ENCODE measurements around the gene MOV10. TPM values are rescaled to one million over a fixed set of nuclear protein-coding genes. Genes with fewer than 3 reads are reported as not detected.

The MOV10 gene
- polyA plus RNA-seq, 1 donor from 2014 or later, result 1.4 TPM

GRCh38 chr1:112672009-112672408 is 2.5 kb upstream of the MOV10 start:
- H3K27me3 ChIP-seq (ENCODE audit: insufficient read depth, low read depth, low read length), result no peaks in the 10 kb centered on the region
- TF ChIP-seq TAF1 (IDR thresholded peaks at IDR 0.05; ENCODE audit: low read depth) (no peak), CTCF (IDR thresholded peaks at IDR 0.05; ENCODE audit: poor library complexity, severe bottlenecking) (no peak), POLR2AphosphoS5 (IDR thresholded peaks at IDR 0.05) (no peak), RAD21 (conservative IDR thresholded peaks at IDR 0.05) (no peak), MXI1 (conservative IDR thresholded peaks at IDR 0.05; ENCODE audit: poor library complexity, severe bottlenecking) (no peak), EP300 (conservative IDR thresholded peaks at IDR 0.05; ENCODE audit: poor library complexity, severe bottlenecking) (no peak), EZH2 (IDR thresholded peaks at IDR 0.05; ENCODE audit: borderline replicate concordance, insufficient read depth, low read length, poor library complexity, severe bottlenecking) (no peak), SMC3 (conservative IDR thresholded peaks at IDR 0.05; ENCODE audit: poor library complexity) (no peak)
- TF ChIP-seq, protein P1, sequence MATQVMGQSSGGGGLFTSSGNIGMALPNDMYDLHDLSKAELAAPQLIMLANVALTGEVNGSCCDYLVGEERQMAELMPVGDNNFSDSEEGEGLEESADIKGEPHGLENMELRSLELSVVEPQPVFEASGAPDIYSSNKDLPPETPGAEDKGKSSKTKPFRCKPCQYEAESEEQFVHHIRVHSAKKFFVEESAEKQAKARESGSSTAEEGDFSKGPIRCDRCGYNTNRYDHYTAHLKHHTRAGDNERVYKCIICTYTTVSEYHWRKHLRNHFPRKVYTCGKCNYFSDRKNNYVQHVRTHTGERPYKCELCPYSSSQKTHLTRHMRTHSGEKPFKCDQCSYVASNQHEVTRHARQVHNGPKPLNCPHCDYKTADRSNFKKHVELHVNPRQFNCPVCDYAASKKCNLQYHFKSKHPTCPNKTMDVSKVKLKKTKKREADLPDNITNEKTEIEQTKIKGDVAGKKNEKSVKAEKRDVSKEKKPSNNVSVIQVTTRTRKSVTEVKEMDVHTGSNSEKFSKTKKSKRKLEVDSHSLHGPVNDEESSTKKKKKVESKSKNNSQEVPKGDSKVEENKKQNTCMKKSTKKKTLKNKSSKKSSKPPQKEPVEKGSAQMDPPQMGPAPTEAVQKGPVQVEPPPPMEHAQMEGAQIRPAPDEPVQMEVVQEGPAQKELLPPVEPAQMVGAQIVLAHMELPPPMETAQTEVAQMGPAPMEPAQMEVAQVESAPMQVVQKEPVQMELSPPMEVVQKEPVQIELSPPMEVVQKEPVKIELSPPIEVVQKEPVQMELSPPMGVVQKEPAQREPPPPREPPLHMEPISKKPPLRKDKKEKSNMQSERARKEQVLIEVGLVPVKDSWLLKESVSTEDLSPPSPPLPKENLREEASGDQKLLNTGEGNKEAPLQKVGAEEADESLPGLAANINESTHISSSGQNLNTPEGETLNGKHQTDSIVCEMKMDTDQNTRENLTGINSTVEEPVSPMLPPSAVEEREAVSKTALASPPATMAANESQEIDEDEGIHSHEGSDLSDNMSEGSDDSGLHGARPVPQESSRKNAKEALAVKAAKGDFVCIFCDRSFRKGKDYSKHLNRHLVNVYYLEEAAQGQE (IDR thresholded peaks at IDR 0.05; ENCODE audit: borderline replicate concordance), result no peak
- no peak overlapping the region for H2AFZ ChIP-seq (ENCODE audit: low read depth, low read length)
- no peak overlapping the region for H3K4me3 ChIP-seq (ENCODE audit: low read length)
- no peak overlapping the region for H3K4me2 ChIP-seq (ENCODE audit: low read length)
- H4K20me1 ChIP-seq (ENCODE audit: insufficient read depth), result no peaks in the 10 kb centered on the region
- H3K9me3 ChIP-seq (ENCODE audit: low read length), result no peaks in the 10 kb centered on the region
- H3K9me2 ChIP-seq (ENCODE audit: insufficient read depth, low read length), result no peaks in the 10 kb centered on the region
- peaks cover 5% of the 10 kb centered on the region for H3K36me3 ChIP-seq (ENCODE audit: insufficient read depth, low read length)
- no peaks in the 10 kb centered on the region for H3K79me2 ChIP-seq (replicated peaks; ENCODE audit: insufficient read depth, low read length)
- H3K9ac ChIP-seq (ENCODE audit: low read length), result no peak overlapping the region
- H3K27ac ChIP-seq (ENCODE audit: low read length), result no peak overlapping the region
- H3F3A ChIP-seq (ENCODE audit: insufficient read depth, low read length, poor library complexity, severe bottlenecking), result no peaks in the 10 kb centered on the region

GRCh38 chr1:112672842-112673241 is 1.6 kb upstream of the MOV10 start:
- Histone ChIP-seq H4K20me1 (ENCODE audit: insufficient read depth) (no peaks in the 10 kb centered on the region), H3K9me3 (ENCODE audit: low read length) (no peaks in the 10 kb centered on the region), H2AFZ (ENCODE audit: low read depth, low read length) (no peak overlapping the region), H3F3A (ENCODE audit: insufficient read depth, low read length, poor library complexity, severe bottlenecking) (no peaks in the 10 kb centered on the region), H3K79me2 (replicated peaks; ENCODE audit: insufficient read depth, low read length) (no peaks in the 10 kb centered on the region), H3K36me3 (ENCODE audit: insufficient read depth, low read length) (peaks cover 5% of the 10 kb centered on the region), H3K9me2 (ENCODE audit: insufficient read depth, low read length) (no peaks in the 10 kb centered on the region), H3K4me2 (ENCODE audit: low read length) (no peak overlapping the region), H3K4me3 (ENCODE audit: low read length) (no peak overlapping the region), H3K27me3 (ENCODE audit: insufficient read depth, low read depth, low read length) (no peaks in the 10 kb centered on the region), H3K27ac (ENCODE audit: low read length) (no peak overlapping the region), H3K9ac (ENCODE audit: low read length) (no peak overlapping the region)
- TF ChIP-seq TAF1 (IDR thresholded peaks at IDR 0.05; ENCODE audit: low read depth) (no peak), EZH2 (IDR thresholded peaks at IDR 0.05; ENCODE audit: borderline replicate concordance, insufficient read depth, low read length, poor library complexity, severe bottlenecking) (no peak), POLR2AphosphoS5 (IDR thresholded peaks at IDR 0.05) (no peak), CTCF (IDR thresholded peaks at IDR 0.05; ENCODE audit: poor library complexity, severe bottlenecking) (no peak), RAD21 (conservative IDR thresholded peaks at IDR 0.05) (no peak), MXI1 (conservative IDR thresholded peaks at IDR 0.05; ENCODE audit: poor library complexity, severe bottlenecking) (no peak), SMC3 (conservative IDR thresholded peaks at IDR 0.05; ENCODE audit: poor library complexity) (no peak), EP300 (conservative IDR thresholded peaks at IDR 0.05; ENCODE audit: poor library complexity, severe bottlenecking) (no peak)
- TF ChIP-seq, protein P1 (IDR thresholded peaks at IDR 0.05; ENCODE audit: borderline replicate concordance), result no peak
